Neuronal stem cell (in vitro differentiated cells): ENCODE results near the gene FAM209B.

ENCODE experiments used
- DNase-seq: peaks from one replicate; pipeline ENCODE4 v3.0.0-alpha.2; 2013; ENCODE audit warnings: low spot score
- H2AFZ ChIP-seq: one replicate; pipeline ENCODE4 v1.6.1; 2013; ENCODE audit warnings: mild to moderate bottlenecking, low read length, inconsistent platforms
- H2AK5ac ChIP-seq: 2 replicates; pipeline ENCODE4 v1.6.1; 2013; ENCODE audit warnings: low read depth, mild to moderate bottlenecking, inconsistent platforms, low read length, moderate library complexity, mixed read lengths
- H2BK120ac ChIP-seq: 2 replicates; pipeline ENCODE4 v1.6.1; 2013; ENCODE audit warnings: low read depth, mild to moderate bottlenecking, inconsistent platforms, low read length, moderate library complexity, mixed read lengths
- H2BK12ac ChIP-seq: one replicate; pipeline ENCODE4 v1.6.1; 2013; ENCODE audit warnings: low read length, inconsistent platforms
- H2BK15ac ChIP-seq: 2 replicates; pipeline ENCODE4 v1.6.1; 2013; ENCODE audit warnings: mild to moderate bottlenecking, low read length, inconsistent platforms, mixed read lengths
- H2BK5ac ChIP-seq: one replicate; pipeline ENCODE4 v1.6.1; 2013; ENCODE audit warnings: inconsistent platforms, mild to moderate bottlenecking, low read length, moderate library complexity
- H3K14ac ChIP-seq: one replicate; pipeline ENCODE4 v1.6.1; 2013; ENCODE audit warnings: low read length, inconsistent platforms
- H3K18ac ChIP-seq: 2 replicates; pipeline ENCODE4 v1.6.1; 2013; ENCODE audit warnings: low read length, inconsistent platforms
- H3K23ac ChIP-seq: 2 replicates; pipeline ENCODE4 v1.6.1; 2013; ENCODE audit warnings: low read depth, mild to moderate bottlenecking, mixed read lengths, low read length, inconsistent platforms; ENCODE audit not compliant: poor library complexity
- H3K27ac ChIP-seq: replicated peaks from 3 replicates; pipeline ENCODE4 v1.5.1; 2013; ENCODE audit warnings: low read length, inconsistent platforms
- H3K27me3 ChIP-seq, 3 experiments: 2 replicates each; pipeline ENCODE4 v1.6.1; 2013; ENCODE audit warnings: low read length in 3 of 3, mild to moderate bottlenecking in 2 of 3, inconsistent platforms in 1 of 3, low read depth in 1 of 3, mixed read lengths in 1 of 3, moderate library complexity in 1 of 3; ENCODE audit not compliant: control insufficient read depth in 3 of 3, insufficient read depth in 3 of 3
- H3K36me3 ChIP-seq, 2 donors: replicated peaks in 1 of 2; 2 replicates each; pipeline ENCODE4 v1.6.1; 2013; ENCODE audit warnings: low read length in 2 of 2; ENCODE audit not compliant: control insufficient read depth in 2 of 2, insufficient read depth in 2 of 2
- H3K4ac ChIP-seq: 2 replicates; pipeline ENCODE4 v1.6.1; 2013; ENCODE audit warnings: inconsistent platforms, mild to moderate bottlenecking, low read length, moderate library complexity
- H3K4me1 ChIP-seq, 2 donors: 1 replicate in 1 of 2; 2 replicates in 1 of 2; pipeline ENCODE4 v1.6.1; 2013; ENCODE audit warnings: low read length in 2 of 2, low read depth in 1 of 2; ENCODE audit not compliant: control insufficient read depth in 2 of 2, insufficient read depth in 1 of 2
- H3K4me2 ChIP-seq: one replicate; pipeline ENCODE4 v1.6.1; 2013; ENCODE audit warnings: mild to moderate bottlenecking, low read length, inconsistent platforms; ENCODE audit not compliant: insufficient read depth, poor library complexity, severe bottlenecking
- H3K4me3 ChIP-seq, 2 donors: 2 replicates each; pipeline ENCODE4 v1.5.1; 2013; ENCODE audit warnings: low read length in 2 of 2, mild to moderate bottlenecking in 2 of 2, inconsistent platforms in 1 of 2, moderate library complexity in 1 of 2
- H3K79me1 ChIP-seq: one replicate; pipeline ENCODE4 v1.6.1; 2013; ENCODE audit warnings: low read depth, mild to moderate bottlenecking, inconsistent platforms, low read length, moderate library complexity
- H3K9ac ChIP-seq: one replicate; pipeline ENCODE4 v1.6.1; 2013; ENCODE audit warnings: mild to moderate bottlenecking, low read depth, low read length, inconsistent platforms; ENCODE audit not compliant: poor library complexity
- H3K9me3 ChIP-seq, 2 donors: replicated peaks in 1 of 2; 2 replicates each; pipeline versions ENCODE3 to v1.6.1; 2013; ENCODE audit warnings: low read length in 2 of 2, mild to moderate bottlenecking in 2 of 2, inconsistent platforms in 1 of 2, low read depth in 1 of 2, mixed read lengths in 1 of 2, moderate library complexity in 1 of 2; ENCODE audit not compliant: control insufficient read depth in 2 of 2, insufficient read depth in 1 of 2
- H4K8ac ChIP-seq: one replicate; pipeline ENCODE4 v1.6.1; 2013; ENCODE audit warnings: low read depth, mild to moderate bottlenecking, inconsistent platforms, low read length, moderate library complexity
- H4K91ac ChIP-seq: one replicate; pipeline ENCODE4 v1.6.1; 2013; ENCODE audit warnings: low read length, low read depth, mild to moderate bottlenecking, inconsistent platforms; ENCODE audit not compliant: poor library complexity
- WGBS, 2 donors: extraction: QIAGEN DNeasy Blood & Tissue Kit; methylation state at CpG; one replicate each; pipeline ENCODE4 v1.1.7; 2013; ENCODE audit warnings: missing lambda C conversion rate in 2 of 2, mixed read lengths in 1 of 2; ENCODE audit not compliant: insufficient read length in 2 of 2, insufficient replicate concordance in 1 of 2; ENCODE audit errors: extremely low coverage in 2 of 2; 5-methylcytosine and 5-hydroxymethylcytosine counted together

The FAM209B gene

GRCh38 chr20:56582542-56582941, 49.5 kb downstream of the FAM209B start:
- Histone ChIP-seq H2BK120ac (no peak overlapping the region), H3K4me3 (no peak overlapping the region), H3K79me1 (no peaks in the 10 kb centered on the region), H3K14ac (no peak overlapping the region), H4K91ac (no peak overlapping the region), H3K9ac (no peak overlapping the region), H2BK15ac (no peak overlapping the region), H3K27me3 (peaks cover 0 to 4% (median 0%) of the 10 kb centered on the region in 3 experiments), H3K23ac (no peak overlapping the region), H3K36me3 (no peaks in the 10 kb centered on the region), H4K8ac (no peak overlapping the region), H3K4me2 (no peak overlapping the region), H2AK5ac (no peak overlapping the region), H2BK12ac (no peak overlapping the region), H3K9me3 (peaks cover 0 to 3% of the 10 kb centered on the region in 2 donors), H3K4me1 (no peaks in the 10 kb centered on the region), H2BK5ac (no peak overlapping the region), H2AFZ (no peak overlapping the region), H3K18ac (no peak overlapping the region), H3K4ac (no peak overlapping the region), H3K27ac (no peak overlapping the region)
- no peak for DNase-seq
- WGBS, 2 donors: no CpG with 5 or more reads among the region's 4 CpGs

- no peak for DNase-seq
- Histone ChIP-seq H3K18ac (no peak overlapping the region), H3K27ac (no peak overlapping the region), H3K4ac (no peak overlapping the region), H3K79me1 (no peaks in the 10 kb centered on the region), H3K4me3 (no peak overlapping the region), H3K4me2 (no peak overlapping the region), H2AFZ (no peak overlapping the region), H3K36me3 (no peaks in the 10 kb centered on the region), H2BK5ac (no peak overlapping the region), H3K14ac (no peak overlapping the region), H3K9me3 (peaks cover 0 to 3% of the 10 kb centered on the region in 2 donors), H2BK120ac (no peak overlapping the region), H4K8ac (no peak overlapping the region), H2AK5ac (no peak overlapping the region), H2BK15ac (no peak overlapping the region), H3K4me1 (no peaks in the 10 kb centered on the region), H3K27me3 (peaks cover 0 to 4% (median 0%) of the 10 kb centered on the region in 3 experiments), H4K91ac (no peak overlapping the region), H2BK12ac (no peak overlapping the region), H3K9ac (no peak overlapping the region), H3K23ac (no peak overlapping the region)
- WGBS, 2 donors: no CpG with 5 or more reads among the region's 5 CpGs
Measured at GRCh38 chr20:56584916-56585315, 51.9 kb downstream of the FAM209B start.
